Neural cell (in vitro differentiated cells): ENCODE measurements around the gene GDPD5. TPM values are rescaled to one million over a fixed set of nuclear protein-coding genes. Genes with fewer than 3 reads are reported as not detected.

ENCODE experiments used
- H2AFZ ChIP-seq: fragments of 200-600, 300-800 bp; sonication (generic), shearing (Covaris generic); 2 replicates; pipeline ENCODE4 v1.6.0; 2014; ENCODE audit warnings: low read depth, mild to moderate bottlenecking, antibody characterized with exemption, low read length, moderate library complexity
- H3F3A ChIP-seq: fragments of 200-600 bp; shearing (Covaris generic); 2 replicates; pipeline ENCODE4 v1.6.1; 2016; ENCODE audit warnings: mild to moderate bottlenecking, moderate library complexity, mixed read lengths, antibody characterized with exemption, low read length; ENCODE audit not compliant: insufficient read depth, poor library complexity, severe bottlenecking
- H3K27ac ChIP-seq: fragments of 200-600, 300-800 bp; sonication (generic), shearing (Covaris generic); 2 replicates; pipeline ENCODE4 v1.5.1; 2014; ENCODE audit warnings: mild to moderate bottlenecking, low read length, moderate library complexity
- H3K27me3 ChIP-seq: fragments of 300-800, 200-600 bp; sonication (generic), shearing (Covaris generic); 2 replicates; pipeline ENCODE4 v1.6.0; 2014; ENCODE audit warnings: mild to moderate bottlenecking, low read depth, low read length, moderate library complexity; ENCODE audit not compliant: insufficient read depth
- H3K36me3 ChIP-seq: fragments of 300-800, 200-600 bp; sonication (generic), shearing (Covaris generic); 2 replicates; pipeline ENCODE4 v1.5.1; 2014; ENCODE audit warnings: mild to moderate bottlenecking, antibody characterized with exemption, low read length, moderate library complexity; ENCODE audit not compliant: insufficient read depth
- H3K4me2 ChIP-seq: fragments of 300-800, 200-600 bp; sonication (generic), shearing (Covaris generic); 2 replicates; pipeline ENCODE4 v1.6.0; 2014; ENCODE audit warnings: mild to moderate bottlenecking, low read length
- H3K4me3 ChIP-seq: fragments of 300-800, 200-600 bp; sonication (generic), shearing (Covaris generic); 2 replicates; pipeline ENCODE4 v1.5.1; 2014; ENCODE audit warnings: mild to moderate bottlenecking, low read length, moderate library complexity
- H3K79me2 ChIP-seq: fragments of 200-600 bp; shearing (Covaris generic); replicated peaks from 2 replicates; pipeline ENCODE4 v1.6.0; 2014; ENCODE audit warnings: mild to moderate bottlenecking, low read length, moderate library complexity; ENCODE audit not compliant: insufficient read depth
- H3K9ac ChIP-seq: fragments of 300-800, 200-600 bp; sonication (generic), shearing (Covaris generic); 2 replicates; pipeline ENCODE4 v1.6.1; 2016; ENCODE audit warnings: mild to moderate bottlenecking, low read length, mixed read lengths
- H3K9me2 ChIP-seq: fragments of 200-600 bp; shearing (Covaris generic); 2 replicates; pipeline ENCODE4 v1.6.1; 2016; ENCODE audit warnings: mild to moderate bottlenecking, low read length, mixed read lengths; ENCODE audit not compliant: insufficient read depth
- H3K9me3 ChIP-seq: fragments of 200-600, 300-800 bp; sonication (generic), shearing (Covaris generic); 2 replicates; pipeline ENCODE4 v1.6.1; 2016; ENCODE audit warnings: mild to moderate bottlenecking, mixed run types, low read length, moderate library complexity, mixed read lengths
- H4K20me1 ChIP-seq: fragments of 200-600 bp; shearing (Covaris generic); 2 replicates; pipeline ENCODE4 v1.6.1; 2016; ENCODE audit warnings: mild to moderate bottlenecking, mixed run types; ENCODE audit not compliant: insufficient read depth
- CTCF ChIP-seq: fragments of 450-650 bp; IDR thresholded peaks from 2 replicates; pipeline ENCODE4 v1.5.1; 2014; ENCODE audit warnings: antibody characterized with exemption, mild to moderate bottlenecking, moderate library complexity; ENCODE audit not compliant: poor library complexity, severe bottlenecking
- EP300 ChIP-seq: fragments of 450-650 bp; conservative IDR thresholded peaks from 2 replicates; pipeline ENCODE4 v1.6.1; 2014; ENCODE audit warnings: antibody characterized with exemption, mild to moderate bottlenecking, moderate library complexity; ENCODE audit not compliant: poor library complexity, severe bottlenecking
- EZH2 ChIP-seq: fragments of 200-600, 300-800 bp; shearing (Covaris generic), sonication (generic); IDR thresholded peaks from 2 replicates; pipeline ENCODE4 v1.6.1; 2014; ENCODE audit warnings: antibody characterized with exemption, low read length, borderline replicate concordance, mild to moderate bottlenecking; ENCODE audit not compliant: insufficient read depth, poor library complexity, severe bottlenecking
- MXI1 ChIP-seq: fragments of 450-650 bp; conservative IDR thresholded peaks from 2 replicates; pipeline ENCODE4 v1.6.1; 2014; ENCODE audit warnings: antibody characterized with exemption, mild to moderate bottlenecking; ENCODE audit not compliant: poor library complexity, severe bottlenecking
- POLR2AphosphoS5 ChIP-seq: IDR thresholded peaks from 2 replicates; pipeline ENCODE4 v1.6.1; 2012
- RAD21 ChIP-seq: fragments of 450-650 bp; conservative IDR thresholded peaks from 2 replicates; pipeline ENCODE4 v1.6.1; 2014; ENCODE audit warnings: antibody characterized with exemption, mild to moderate bottlenecking, moderate library complexity
- REST ChIP-seq: IDR thresholded peaks from 2 replicates; pipeline ENCODE4 v1.6.1; 2012; ENCODE audit warnings: borderline replicate concordance
- SMC3 ChIP-seq: fragments of 450-650 bp; conservative IDR thresholded peaks from 2 replicates; pipeline ENCODE4 v1.6.1; 2014; ENCODE audit warnings: antibody characterized with exemption, mild to moderate bottlenecking, moderate library complexity; ENCODE audit not compliant: poor library complexity
- TAF1 ChIP-seq: IDR thresholded peaks from 2 replicates; pipeline ENCODE4 v1.6.1; 2012; ENCODE audit warnings: low read depth
- polyA plus RNA-seq: library from polyadenylated mRNA; depleted of rRNA; stranded (reverse); fragments of >200 nt; gene quantifications from 2 replicates; pipeline ENCODE4 v1.2.3, GENCODE V29; 2014

The GDPD5 gene
- polyA plus RNA-seq, 1 donor from 2014 or later = 19.2 TPM

GRCh38 chr11:75427181-75427580, 98.6 kb downstream of the GDPD5 start:
- Histone ChIP-seq H2AFZ (no peak overlapping the region), H3K4me3 (no peak overlapping the region), H3K79me2 (no peaks in the 10 kb centered on the region), H4K20me1 (no peaks in the 10 kb centered on the region), H3F3A (no peaks in the 10 kb centered on the region), H3K36me3 (no peaks in the 10 kb centered on the region), H3K9me2 (no peaks in the 10 kb centered on the region), H3K4me2 (no peak overlapping the region), H3K9ac (no peak overlapping the region), H3K27ac (no peak overlapping the region), H3K9me3 (no peaks in the 10 kb centered on the region), H3K27me3 (peaks cover 25% of the 10 kb centered on the region)
- no peak for TF ChIP-seq CTCF
- TF ChIP-seq RAD21 = no peak
- no peak for TF ChIP-seq POLR2AphosphoS5
- TF ChIP-seq SMC3 = no peak
- no peak for TF ChIP-seq TAF1
- TF ChIP-seq MXI1 = no peak
- TF ChIP-seq REST = no peak
- no peak for TF ChIP-seq EZH2
- no peak for TF ChIP-seq EP300

- H3K79me2 ChIP-seq = no peaks in the 10 kb centered on the region
- no peak for TF ChIP-seq CTCF
- TF ChIP-seq POLR2AphosphoS5 = no peak
- no peak for TF ChIP-seq EZH2
- TF ChIP-seq REST = no peak
- TF ChIP-seq EP300 = no peak
- no peak for TF ChIP-seq TAF1
- no peak for TF ChIP-seq MXI1
- TF ChIP-seq RAD21 = no peak
- TF ChIP-seq SMC3 = no peak
- no peak overlapping the region for H2AFZ ChIP-seq
- no peak overlapping the region for H3K27ac ChIP-seq
- H3K9me3 ChIP-seq = no peaks in the 10 kb centered on the region
- H3K4me3 ChIP-seq = no peak overlapping the region
- H3F3A ChIP-seq = no peaks in the 10 kb centered on the region
- no peaks in the 10 kb centered on the region for H4K20me1 ChIP-seq
- H3K4me2 ChIP-seq = no peak overlapping the region
- peaks cover 21% of the 10 kb centered on the region for H3K27me3 ChIP-seq
- no peaks in the 10 kb centered on the region for H3K36me3 ChIP-seq
- H3K9me2 ChIP-seq = no peaks in the 10 kb centered on the region
- no peak overlapping the region for H3K9ac ChIP-seq
Observed at GRCh38 chr11:75426720-75427086, 99.0 kb downstream of the GDPD5 start.
